HL-60/S4 treated with phorbol 12-myristate 13-acetate at 8.2 ng/mL for 4 days and 3 days (cell line): ENCODE results near the gene ACOT13.
"Not testable (repeated sequence)": the region's sequence is repeated elsewhere in the genome, so short reads cannot be mapped to it uniquely, and the experiment has no call there.

Experiments
- in situ Hi-C: fragments of 300-500 bp; cut with MboI; formaldehyde crosslinking; loops from 2 replicates; pipeline ENCODE4 v1.15.0; 2022; ENCODE audit warnings: low sequenced_read_pairs

Gene ACOT13

DNA sequence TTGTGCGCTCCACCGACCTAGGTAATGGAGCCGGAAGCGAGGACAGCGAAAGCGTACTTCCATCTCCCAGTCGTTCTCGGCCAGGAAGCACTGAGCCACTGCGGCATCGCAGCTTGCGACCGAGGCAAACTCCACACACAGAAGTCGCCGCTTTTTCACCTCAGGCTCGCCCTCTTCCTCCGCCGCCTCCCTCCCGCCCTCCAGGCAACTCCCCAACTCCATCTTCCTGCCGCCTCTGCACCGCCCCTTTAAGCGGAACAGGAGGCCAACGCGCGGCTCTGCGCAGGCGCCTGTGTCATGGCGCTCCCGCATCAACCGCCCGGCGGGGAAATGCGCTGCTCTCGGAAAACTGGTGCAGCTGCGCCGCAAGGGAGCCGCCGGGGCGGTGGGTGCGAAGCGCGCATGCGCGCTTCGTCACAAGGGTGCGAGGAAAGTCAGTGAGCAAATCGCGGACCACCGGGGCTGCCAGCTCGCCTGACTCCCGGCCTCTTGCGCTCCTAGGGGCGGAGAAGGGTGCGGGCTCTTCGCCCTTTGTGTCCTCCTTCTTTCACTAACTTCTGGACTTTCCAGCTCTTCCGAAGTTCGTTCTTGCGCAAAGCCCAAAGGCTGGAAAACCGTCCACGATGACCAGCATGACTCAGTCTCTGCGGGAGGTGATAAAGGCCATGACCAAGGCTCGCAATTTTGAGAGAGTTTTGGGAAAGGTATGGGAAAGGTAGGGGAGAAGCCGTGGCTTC lies at the start of gene ACOT13, which contains the start of gene TDP2:
Gene ACOT13 (plus strand): TSS at position 437 of the 737 bp plus-strand sequence. CDS start 187 bp downstream, at position 624.
Gene TDP2 (minus strand): TSS at position 259 of the 737 bp plus-strand sequence. CDS start 37 bp downstream, at position 222.
- in situ Hi-C loops = no loop called here

DNA sequence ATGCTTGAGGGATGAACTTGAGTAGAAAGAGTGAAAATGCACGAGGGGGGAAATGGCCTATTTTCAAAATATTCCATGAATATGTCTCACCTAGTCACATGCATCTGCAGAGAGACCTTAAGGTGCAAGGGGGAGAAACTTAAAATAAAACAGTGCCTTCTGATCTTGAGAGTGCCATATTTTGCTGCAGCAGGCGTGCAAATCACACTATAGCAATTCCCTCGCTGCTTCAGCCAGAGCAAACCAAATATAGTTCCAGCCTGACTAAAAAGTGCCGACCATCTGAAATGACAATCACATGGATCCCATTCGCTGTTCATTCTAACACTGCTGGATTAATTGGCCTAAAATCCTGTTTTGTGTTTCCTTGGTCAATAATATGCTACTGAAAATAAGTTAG lies 47.2 kb upstream of the ACOT13 start:
- in situ Hi-C loops = no loop called here

DNA sequence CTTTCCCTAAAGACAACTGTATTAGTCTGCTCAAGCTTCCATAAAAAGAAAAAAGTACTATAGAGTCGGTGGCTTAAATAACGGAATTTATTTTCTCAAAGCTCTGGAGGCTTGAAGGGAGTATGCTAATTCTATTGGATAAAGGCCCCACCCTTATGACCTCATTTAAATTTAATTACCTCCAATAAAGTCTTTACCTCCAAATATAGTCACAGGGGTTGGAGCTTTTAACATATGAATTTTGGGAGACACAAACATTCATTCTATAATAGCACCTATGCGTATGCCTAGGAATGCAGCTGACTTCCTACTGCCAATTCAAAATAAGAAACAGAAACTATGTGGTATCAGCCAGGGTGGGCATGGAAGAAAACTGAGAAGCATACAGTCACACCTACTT lies 46.2 kb upstream of the ACOT13 start:
- in situ Hi-C loops = no loop called here

DNA sequence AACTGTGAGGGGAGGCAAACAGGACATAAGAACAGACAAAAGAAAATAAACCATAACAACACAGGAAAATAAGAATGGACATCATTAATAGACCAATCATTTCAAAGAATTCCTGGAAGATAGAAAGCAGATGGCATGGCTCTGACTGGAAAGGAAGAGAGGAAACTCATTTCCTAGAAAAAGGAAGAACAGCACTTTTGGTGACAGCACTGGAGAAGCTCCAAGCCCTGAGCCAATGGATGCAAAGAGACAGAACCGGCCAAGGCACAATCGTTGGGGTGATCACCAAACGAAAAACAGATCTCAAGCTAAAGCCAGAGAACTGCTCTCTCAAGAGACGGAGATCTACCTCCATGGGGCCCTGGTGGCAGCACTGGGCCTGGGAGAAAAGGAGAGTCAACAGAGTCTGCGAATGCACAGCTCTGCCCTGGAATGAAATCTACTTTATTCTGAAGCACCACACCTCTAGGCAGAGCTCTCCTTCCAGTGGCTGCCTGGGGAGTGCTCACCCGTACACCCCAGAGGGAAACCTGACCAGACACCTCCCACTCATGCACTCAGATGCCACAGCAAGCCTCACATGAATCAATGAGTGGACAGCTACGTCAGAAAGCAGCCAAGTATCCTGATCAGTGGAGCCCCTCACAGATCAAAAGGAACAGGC lies 45.1 kb upstream of the ACOT13 start:
- in situ Hi-C loops = no loop called here

DNA sequence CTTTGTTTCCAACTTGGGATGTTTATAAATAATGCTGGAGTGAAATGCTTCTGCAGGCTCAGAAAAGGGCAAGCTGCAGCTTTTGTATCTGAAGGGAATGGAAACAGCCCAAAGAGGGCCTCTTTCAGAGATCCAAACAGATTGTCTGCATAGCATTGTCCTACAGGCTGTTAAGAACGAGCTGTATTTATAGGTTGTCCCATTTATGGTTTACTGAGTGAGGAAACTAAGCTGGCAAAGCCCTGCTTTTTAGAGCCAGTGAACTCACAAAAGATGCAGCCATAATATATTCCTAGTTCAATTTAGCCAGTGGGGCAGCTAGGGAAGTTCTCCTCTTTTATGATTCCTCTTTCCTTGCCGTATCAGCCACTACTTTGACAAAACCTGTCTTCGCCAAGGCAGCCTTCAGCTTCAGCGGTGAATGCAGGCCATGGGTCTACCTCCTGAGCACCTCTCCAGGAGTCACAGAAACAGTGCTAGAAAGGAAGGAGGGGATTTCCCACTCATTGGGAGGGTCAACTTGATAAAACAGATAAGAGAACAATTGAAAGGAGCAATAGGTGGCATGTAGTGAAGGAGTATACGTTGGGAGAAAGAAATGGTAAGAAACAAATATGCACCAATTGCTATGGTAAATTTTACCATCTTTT lies 35.9 kb upstream of the ACOT13 start:
- in situ Hi-C loops = no loop called here

DNA sequence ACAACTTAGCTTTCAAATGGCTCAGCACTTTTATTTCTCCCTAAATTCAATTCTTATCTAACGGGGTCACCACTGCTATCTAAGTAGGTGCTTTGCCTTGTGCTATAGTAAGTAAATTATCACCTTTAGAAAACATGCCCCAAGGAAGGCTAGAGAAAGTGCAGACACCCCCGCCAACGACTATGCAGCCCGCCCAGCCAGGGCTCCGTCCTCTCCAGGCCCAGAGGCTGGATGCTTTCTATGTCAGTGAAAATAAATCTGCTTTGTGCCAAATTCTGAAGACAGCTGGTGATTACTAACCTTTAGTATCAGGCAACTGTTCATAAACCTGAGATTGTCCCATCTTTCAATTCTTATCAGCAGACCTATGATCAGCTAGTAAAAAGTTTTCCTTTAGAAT lies 35.2 kb upstream of the ACOT13 start:
- in situ Hi-C loops = no loop called here

DNA sequence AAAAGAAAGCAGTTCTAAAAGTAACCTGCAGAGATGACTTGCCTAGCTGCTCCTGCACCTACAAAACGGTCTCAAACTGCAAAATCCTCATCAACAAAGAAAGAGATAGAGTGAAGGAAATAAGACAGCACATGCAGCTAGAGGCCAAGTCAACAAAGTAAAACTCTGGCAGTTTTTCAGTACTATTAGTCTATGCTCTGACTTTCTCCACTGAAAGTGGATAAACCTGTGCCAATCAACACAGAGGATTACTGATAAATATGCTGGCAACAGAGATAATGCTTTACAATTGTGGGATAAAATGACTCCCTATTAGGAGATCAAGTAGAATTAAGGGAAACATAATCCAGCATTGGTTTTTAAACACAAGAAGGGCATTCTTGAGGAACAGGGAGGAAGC lies 34.3 kb upstream of the ACOT13 start:
- in situ Hi-C loops = no loop called here

DNA sequence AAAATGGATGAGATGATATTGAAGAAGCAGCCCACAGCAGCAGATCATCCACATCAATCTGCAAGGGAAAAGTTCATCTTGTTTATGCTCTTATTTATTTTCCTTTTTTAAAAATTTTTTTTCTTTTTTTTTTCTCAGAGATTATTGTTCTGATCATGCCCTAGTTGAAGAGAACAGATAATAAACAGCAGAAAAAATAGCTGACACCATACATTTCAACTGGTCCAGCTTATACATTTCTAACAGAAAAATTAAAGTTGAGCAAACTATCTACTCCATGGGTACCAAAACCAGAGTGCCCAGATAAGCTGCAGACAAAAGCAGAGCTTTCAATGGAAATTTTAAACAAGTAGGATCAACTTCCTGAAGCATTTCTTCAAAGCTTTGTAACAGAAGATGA lies 30.2 kb upstream of the ACOT13 start:
- in situ Hi-C loops = no loop called here

DNA sequence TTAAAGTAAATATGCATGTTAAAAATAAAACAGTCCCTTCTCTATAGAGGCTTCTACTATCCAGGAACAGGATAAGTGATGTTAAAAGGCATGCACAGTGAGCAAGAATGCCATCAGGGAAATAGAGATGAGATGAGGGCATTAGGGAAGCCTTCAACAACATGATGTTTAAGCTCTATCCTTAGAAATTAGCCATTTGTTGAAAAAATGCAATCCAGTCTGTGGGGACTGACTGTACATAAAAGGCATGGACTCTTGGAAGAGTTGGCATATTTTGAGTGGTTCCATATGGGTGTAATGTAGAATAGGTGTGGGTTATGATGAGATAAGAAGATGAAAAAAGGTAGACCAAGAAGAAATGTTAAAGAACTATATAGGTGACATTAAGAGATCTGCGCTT lies 26.7 kb upstream of the ACOT13 start:
- in situ Hi-C loops = no loop called here

DNA sequence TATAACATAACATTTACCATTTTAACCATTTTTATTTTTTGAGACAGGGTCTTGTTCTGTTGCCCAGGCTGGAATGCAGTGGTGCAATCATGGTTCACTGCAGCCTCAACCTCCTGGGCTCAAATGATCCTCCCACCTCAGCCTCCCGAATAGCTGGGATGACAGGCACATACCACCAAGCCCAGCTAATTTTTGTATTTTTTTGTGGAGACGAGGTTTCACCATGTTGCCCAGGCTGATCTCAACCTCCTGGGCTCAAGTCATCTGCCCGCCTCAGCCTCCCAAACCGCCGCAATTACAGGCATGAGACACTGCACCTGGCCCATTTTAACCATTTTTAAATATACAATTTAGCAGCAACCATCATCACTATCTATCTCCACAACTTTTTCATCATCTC lies 26.2 kb upstream of the ACOT13 start:
- in situ Hi-C loops = not testable (repeated sequence)

DNA sequence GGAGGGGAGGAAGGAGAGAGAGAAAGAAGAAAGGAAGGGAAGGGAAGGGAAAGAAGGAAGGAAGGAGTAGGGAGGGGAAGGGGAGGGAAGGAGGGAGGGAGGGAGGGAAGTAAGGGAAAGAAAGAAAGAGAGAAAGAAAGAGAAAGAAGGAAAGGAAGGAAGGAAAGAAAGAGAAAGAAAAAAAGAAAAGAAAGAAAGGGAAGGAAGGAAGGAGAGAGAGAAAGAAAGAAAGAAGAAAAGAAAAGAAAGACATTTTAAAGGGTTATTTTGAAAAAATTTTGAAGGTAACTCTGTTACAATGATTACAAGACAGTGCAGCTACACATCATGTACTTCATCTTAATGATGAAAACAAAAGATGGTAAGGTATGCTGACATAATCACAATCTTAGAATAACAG lies 24.8 kb upstream of the ACOT13 start:
- in situ Hi-C loops = no loop called here

DNA sequence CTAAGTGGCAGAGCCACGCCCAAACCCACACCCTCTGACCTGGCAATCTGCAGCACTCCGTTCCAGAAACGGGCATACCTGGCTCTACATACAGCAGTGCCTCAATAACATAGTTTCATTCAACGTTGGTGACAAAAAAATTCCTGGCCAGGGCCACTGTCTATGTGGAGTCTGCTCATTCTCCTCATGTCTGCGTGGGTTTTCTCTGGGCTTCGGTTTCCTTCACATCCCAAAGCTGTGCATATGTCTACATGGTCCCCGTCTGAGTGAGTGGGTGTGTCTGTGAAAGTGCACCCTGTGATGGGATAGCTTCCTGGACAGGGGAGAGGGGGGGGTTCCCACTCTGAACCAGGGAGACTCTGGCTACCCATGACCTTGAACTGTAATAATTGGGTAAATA lies 23.0 kb upstream of the ACOT13 start:
- in situ Hi-C loops = no loop called here

DNA sequence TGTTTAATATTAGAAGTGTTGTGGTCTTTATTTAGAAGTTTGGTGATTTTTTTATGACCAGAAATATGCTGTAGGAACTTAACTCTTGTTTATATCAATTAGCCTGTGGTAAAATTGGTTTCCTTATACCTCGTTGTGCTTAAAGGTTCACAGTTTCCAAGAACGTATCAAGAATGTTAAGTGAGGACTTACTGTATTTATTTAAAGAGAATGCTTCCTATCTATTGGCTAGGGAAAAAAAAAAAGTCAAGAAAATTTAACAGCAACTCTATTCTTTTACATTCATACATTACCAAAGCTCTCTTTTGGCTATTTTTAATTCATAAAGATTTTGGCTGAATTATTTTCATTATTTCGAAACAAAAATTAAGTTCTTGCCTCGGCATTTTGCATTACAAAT lies 22.5 kb upstream of the ACOT13 start:
- in situ Hi-C loops = no loop called here

DNA sequence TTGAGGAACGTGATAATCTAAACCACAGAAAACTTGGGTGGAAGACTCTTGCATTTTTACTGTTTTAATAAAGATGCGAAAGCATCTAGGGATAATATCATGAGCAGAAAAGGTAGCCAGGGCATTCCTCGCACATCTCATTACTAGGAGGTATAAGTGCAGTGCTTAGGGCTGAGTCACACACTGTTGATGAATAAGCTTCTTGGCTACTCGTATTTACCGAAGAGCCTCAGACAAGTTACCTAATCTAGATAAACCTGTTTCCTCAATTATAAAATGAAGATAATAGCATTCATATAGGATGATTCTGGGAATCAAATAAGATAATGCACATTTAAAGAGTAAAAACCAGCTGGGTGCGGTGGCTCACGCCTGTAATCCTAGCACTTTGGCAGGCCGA lies 20.1 kb upstream of the ACOT13 start:
- in situ Hi-C loops = no loop called here

DNA sequence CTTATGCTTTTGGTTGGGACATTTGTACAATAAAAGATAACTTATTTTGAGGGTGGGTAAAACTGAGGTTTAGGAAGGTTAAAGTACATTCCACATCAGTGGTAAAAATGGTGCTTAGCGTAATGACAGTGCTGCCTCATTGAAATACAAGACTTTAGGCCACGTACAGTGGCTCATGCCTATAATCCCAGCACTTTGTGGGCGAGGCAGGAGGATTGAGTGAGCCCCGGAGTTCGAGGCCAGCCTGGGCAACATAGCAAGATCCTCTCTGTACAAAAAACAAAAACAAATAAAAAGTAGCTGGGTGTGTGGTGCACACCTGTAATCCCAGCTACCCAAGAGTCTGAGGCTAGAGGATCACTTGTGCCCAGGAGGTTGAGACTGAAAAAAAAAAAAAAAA lies 18.6 kb upstream of the ACOT13 start:
- in situ Hi-C loops = no loop called here

DNA sequence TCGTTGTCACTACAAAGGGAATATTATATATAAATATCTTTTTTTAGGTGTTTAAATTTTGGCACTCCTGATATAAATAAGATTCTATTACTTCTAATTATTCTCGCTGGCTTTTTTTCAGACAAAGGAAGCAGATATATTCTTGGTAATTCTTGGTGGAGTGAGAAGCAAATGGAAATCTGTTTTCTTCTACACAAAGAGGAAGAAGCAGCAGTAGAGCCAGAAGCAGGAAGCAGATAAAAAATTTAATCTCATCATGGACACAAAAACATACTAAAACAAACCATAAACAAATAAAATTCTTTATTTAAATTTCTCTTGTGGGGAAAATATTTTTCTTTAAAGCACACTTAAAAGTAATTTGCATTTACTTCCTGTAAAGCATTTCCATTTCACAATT lies 17.2 kb upstream of the ACOT13 start:
- in situ Hi-C loops = no loop called here

DNA sequence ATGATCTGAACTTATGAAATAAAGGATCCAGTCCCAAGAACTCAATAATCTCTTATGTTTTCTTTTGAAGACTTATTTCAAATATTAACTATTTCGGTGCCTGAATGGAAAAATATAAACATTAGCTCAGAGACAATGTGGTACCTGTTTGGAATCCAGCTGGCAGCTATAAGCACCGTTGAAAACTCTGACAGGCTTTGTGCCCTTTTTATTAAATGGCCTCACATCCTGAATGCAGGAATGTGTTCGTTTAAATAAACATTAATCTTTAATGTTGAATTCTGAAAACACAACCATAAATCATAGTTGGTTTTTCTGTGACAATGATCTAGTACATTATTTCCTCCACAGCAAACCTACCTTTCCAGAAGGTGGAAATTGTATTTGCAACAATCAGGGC lies 16.5 kb upstream of the ACOT13 start:
- in situ Hi-C loops = no loop called here

DNA sequence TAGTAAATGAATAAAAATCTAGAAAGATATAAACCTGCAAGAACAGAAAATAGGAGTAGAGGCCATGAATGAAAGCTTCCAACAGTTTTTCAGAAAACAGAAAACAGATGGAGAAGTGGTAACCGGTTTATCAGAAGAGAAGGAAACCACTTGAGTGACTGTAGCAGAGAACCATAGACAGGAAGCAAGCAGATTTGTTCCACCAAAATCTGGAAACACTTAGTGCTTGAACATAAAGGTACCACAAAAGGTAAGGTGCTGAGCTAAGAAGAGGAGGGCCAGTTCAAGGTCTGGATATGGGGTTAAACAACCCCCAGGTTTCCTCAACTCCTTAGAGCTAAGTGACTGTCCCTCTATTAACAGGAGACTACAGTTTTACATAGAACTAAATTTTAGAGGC lies 11.7 kb upstream of the ACOT13 start:
- in situ Hi-C loops = no loop called here

DNA sequence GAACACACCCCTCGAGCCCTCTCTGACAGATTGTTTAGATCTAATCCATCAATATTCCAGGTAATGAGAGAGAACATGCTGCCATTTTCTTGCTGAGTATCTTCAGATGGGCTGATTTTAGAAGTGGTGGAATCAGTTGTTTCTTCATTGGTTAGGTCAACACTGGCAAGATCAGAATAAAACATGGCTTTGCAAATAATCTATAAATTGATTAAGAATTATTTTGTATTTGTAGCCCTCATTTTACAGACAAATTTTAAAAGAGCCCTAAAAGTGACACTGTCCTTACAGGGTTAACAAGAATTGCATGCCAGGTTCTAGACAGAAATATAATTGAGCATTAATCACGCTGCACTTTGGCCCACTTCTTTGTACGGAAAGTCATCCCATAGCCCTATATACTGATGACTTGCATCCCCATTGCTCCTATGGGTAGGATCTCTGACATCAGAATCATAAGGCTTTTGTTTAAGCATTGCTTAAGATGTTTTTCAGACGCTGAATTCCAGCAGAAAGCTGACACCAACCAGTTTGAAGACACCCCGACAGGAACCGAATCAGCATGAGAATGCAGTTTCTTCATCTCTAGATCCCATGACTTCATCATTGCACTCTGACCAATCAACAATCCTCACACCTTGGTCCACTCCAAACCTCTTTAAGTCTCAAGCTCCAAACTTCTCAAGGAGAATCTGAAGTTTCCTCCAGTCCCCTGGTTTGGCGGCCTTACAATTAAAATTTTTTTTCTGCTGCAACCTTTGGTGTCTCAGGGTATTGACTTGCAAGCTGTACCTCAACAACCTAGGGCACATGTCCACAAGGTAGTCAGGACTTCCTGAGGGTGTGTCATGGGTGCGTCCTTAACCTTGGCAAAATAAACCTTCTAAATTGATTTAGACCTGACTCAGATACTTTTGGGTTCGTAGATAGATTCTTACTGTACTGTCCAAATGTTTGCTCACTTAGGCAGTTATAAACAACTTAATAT lies 8.0 kb upstream of the ACOT13 start:
- in situ Hi-C loops = no loop called here

DNA sequence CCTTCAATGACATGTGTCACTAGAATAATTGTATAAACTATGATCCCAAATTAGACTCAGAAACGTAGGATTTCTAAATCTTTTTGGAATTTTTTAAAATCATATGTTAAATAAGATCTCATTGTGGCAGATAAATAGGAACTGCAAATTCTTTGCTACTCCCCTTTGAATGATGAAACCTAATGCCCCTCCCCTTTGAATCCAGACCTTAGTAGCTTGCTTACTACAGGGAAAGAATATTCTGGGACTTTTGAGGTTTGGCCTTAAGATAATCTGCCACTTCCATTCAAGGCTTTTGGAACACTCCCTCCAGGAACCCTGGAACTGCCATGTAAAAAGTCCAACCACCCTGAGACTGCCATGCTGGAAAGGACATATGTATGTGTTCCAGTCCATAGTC lies 7.3 kb upstream of the ACOT13 start:
- in situ Hi-C loops = no loop called here

DNA sequence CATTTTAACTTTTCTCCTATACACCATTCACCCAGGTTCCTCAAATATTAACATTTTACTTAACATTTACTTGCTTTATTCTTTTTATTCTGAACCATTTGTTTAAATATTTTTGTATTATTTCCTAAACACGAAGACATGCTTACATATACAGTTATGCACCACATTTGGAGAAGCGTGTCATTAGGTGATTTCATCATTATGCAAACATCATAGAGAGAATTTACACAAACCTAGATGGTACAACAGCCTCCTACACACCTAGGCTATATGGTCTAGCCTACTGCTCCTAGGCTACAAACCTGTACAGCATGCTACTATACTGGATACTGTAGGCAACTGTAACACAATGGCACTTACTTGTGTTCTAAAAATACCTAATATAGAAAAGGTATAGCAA lies 6.8 kb upstream of the ACOT13 start:
- in situ Hi-C loops = no loop called here
